Measurements from ENCODE around the gene RUVBL1. TPM values are rescaled to one million over a fixed set of nuclear protein-coding genes. Genes with fewer than 3 reads are reported as not detected.

RUVBL1 gene
- polyA plus RNA-seq, 1 donor (not counting 4 experiments of a cell fraction or from before 2014, with no cell fraction given): 94.8 TPM

DNA sequence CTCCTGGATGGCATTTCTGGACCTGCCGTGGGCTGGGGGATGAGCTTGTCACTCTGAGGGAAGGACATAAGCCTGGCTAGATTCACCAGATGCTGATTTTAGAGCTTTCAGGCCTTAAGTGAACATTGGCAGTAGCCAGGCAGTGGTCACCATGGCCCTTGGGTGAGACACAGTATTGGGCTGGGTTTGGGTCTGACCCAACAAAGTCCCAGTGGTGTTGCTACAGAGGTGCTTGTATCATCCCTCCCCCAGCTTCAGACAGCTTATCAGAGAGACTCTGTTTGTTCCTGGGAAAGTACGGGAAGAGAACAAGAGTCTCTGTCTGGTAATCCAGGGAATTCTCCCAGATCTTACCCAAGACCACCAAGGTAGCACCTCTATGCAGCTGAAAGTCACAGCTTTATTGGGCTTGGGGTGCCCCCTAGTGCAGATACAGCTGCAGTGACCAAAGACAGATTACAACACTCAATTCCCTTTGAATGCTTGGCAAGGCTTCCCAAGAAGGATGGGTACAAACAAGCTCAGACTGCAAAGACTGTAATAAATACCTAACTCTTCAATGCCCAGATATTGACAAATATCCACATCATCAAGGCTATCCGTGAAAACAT, 9.8 kb upstream of the RUVBL1 start:
- Histone ChIP-seq H3K4me1 (ENCODE audit: control insufficient read depth, extremely low read depth, insufficient read depth, low read length) (no peaks in the 10 kb centered on the region), H2AFZ (ENCODE audit: control insufficient read depth, low read length) (no peak overlapping the region), H3K9me3 (ENCODE audit: control insufficient read depth, low read depth, low read length) (no peaks in the 10 kb centered on the region), H3K4me3 (ENCODE audit: control insufficient read depth in 2 of 3, extremely low read depth in 1 of 3, insufficient read depth in 2 of 3, low read depth in 1 of 3, low read length in 3 of 3) (no peak overlapping the region), H3K79me2 (ENCODE audit: control insufficient read depth, insufficient read depth, low read length) (no peaks in the 10 kb centered on the region), H3K36me3 (ENCODE audit: control insufficient read depth in 2 of 2, extremely low read depth in 1 of 2, insufficient read depth in 2 of 2, low read length in 2 of 2) (no peaks in the 10 kb centered on the region), H3K9me1 (ENCODE audit: control insufficient read depth, extremely low read depth, insufficient read depth, low read length) (no peaks in the 10 kb centered on the region), H3K9ac (ENCODE audit: control insufficient read depth, extremely low read depth, insufficient read depth, low read length) (no peak overlapping the region), H3K4me2 (ENCODE audit: control insufficient read depth, extremely low read depth, insufficient read depth, low read depth, low read length) (no peak overlapping the region), H4K20me1 (ENCODE audit: control insufficient read depth, extremely low read depth, insufficient read depth, low read length) (no peaks in the 10 kb centered on the region), H3K27ac (ENCODE audit: control insufficient read depth, insufficient read depth, low read length) (no peak overlapping the region), H3K27me3 (ENCODE audit: control insufficient read depth, extremely low read depth, insufficient read depth, low read length) (no peaks in the 10 kb centered on the region)
- FAIRE-seq (peak; percentile 83), DNase-seq (ENCODE audit: low read depth, low spot score) (no peak)
- no peak for TF ChIP-seq EZH2 (IDR thresholded peaks at IDR 0.05; ENCODE audit: low read length)
- TF ChIP-seq, protein P1, sequence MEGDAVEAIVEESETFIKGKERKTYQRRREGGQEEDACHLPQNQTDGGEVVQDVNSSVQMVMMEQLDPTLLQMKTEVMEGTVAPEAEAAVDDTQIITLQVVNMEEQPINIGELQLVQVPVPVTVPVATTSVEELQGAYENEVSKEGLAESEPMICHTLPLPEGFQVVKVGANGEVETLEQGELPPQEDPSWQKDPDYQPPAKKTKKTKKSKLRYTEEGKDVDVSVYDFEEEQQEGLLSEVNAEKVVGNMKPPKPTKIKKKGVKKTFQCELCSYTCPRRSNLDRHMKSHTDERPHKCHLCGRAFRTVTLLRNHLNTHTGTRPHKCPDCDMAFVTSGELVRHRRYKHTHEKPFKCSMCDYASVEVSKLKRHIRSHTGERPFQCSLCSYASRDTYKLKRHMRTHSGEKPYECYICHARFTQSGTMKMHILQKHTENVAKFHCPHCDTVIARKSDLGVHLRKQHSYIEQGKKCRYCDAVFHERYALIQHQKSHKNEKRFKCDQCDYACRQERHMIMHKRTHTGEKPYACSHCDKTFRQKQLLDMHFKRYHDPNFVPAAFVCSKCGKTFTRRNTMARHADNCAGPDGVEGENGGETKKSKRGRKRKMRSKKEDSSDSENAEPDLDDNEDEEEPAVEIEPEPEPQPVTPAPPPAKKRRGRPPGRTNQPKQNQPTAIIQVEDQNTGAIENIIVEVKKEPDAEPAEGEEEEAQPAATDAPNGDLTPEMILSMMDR (optimal IDR thresholded peaks at IDR 0.05 in 1 of 3, IDR thresholded peaks at IDR 0.05 in 1 of 3, conservative IDR thresholded peaks at IDR 0.05 in 1 of 3; ENCODE audit: extremely low read depth in 1 of 3, insufficient read depth in 2 of 3, low read length in 3 of 3): peak; percentile 58 to 76 (median 61)
- dilution Hi-C loops (cut with MboI; ENCODE audit: extremely low pct_ligation_motif_present, low sequenced_read_pairs): no loop called here

GRCh38 chr3:128131897-128132646, 8.5 kb upstream of the RUVBL1 start:
- H3K27me3 ChIP-seq (ENCODE audit: control insufficient read depth, extremely low read depth, insufficient read depth, low read length): no peaks in the 10 kb centered on the region
- H2AFZ ChIP-seq (ENCODE audit: control insufficient read depth, low read length): no peak overlapping the region
- H3K4me2 ChIP-seq (ENCODE audit: control insufficient read depth, extremely low read depth, insufficient read depth, low read depth, low read length): no peak overlapping the region
- dilution Hi-C loops (cut with MboI; ENCODE audit: extremely low pct_ligation_motif_present, low sequenced_read_pairs): no loop called here
- H3K9me1 ChIP-seq (ENCODE audit: control insufficient read depth, extremely low read depth, insufficient read depth, low read length): no peaks in the 10 kb centered on the region
- no peaks in the 10 kb centered on the region for H3K9me3 ChIP-seq (ENCODE audit: control insufficient read depth, low read depth, low read length)
- H3K9ac ChIP-seq (ENCODE audit: control insufficient read depth, extremely low read depth, insufficient read depth, low read length): no peak overlapping the region
- no peak overlapping the region for H3K27ac ChIP-seq (ENCODE audit: control insufficient read depth, insufficient read depth, low read length)
- H3K36me3 ChIP-seq (ENCODE audit: control insufficient read depth in 2 of 2, extremely low read depth in 1 of 2, insufficient read depth in 2 of 2, low read length in 2 of 2): no peaks in the 10 kb centered on the region
- no peak for DNase-seq (ENCODE audit: low read depth, low spot score)
- TF ChIP-seq, protein P1 (optimal IDR thresholded peaks at IDR 0.05 in 1 of 3, IDR thresholded peaks at IDR 0.05 in 1 of 3, conservative IDR thresholded peaks at IDR 0.05 in 1 of 3; ENCODE audit: extremely low read depth in 1 of 3, insufficient read depth in 2 of 3, low read length in 3 of 3): no peak
- no peak for TF ChIP-seq EZH2 (IDR thresholded peaks at IDR 0.05; ENCODE audit: low read length)
- no peaks in the 10 kb centered on the region for H3K79me2 ChIP-seq (ENCODE audit: control insufficient read depth, insufficient read depth, low read length)
- H4K20me1 ChIP-seq (ENCODE audit: control insufficient read depth, extremely low read depth, insufficient read depth, low read length): no peaks in the 10 kb centered on the region
- no peak for FAIRE-seq
- H3K4me1 ChIP-seq (ENCODE audit: control insufficient read depth, extremely low read depth, insufficient read depth, low read length): no peaks in the 10 kb centered on the region
- H3K4me3 ChIP-seq (ENCODE audit: control insufficient read depth in 2 of 3, extremely low read depth in 1 of 3, insufficient read depth in 2 of 3, low read depth in 1 of 3, low read length in 3 of 3): no peak overlapping the region
